Suprapubic skin (tissue), 4 donors: ENCODE results near the gene DOCK6.

Source experiments
- EP300 ChIP-seq: sonication (generic); formaldehyde crosslinking; IDR thresholded peaks from one replicate; pipeline ENCODE4 v1.6.1; 2017; ENCODE audit warnings: antibody characterized with exemption
- POLR2A ChIP-seq, 2 donors: fragments of 450-650 bp; IDR thresholded peaks; one replicate each; pipeline ENCODE4 v1.6.1; 2017; ENCODE audit warnings: antibody characterized with exemption in 2 of 2, mild to moderate bottlenecking in 2 of 2, moderate library complexity in 2 of 2
- POLR2AphosphoS5 ChIP-seq, 3 donors: sonication (generic); formaldehyde crosslinking; IDR thresholded peaks; one replicate each; pipeline ENCODE4 v1.6.1; 2017; ENCODE audit warnings: antibody characterized with exemption in 3 of 3
- TF ChIP-seq, protein P1 (sequence below), 2 donors: fragments of 200-600 bp in 1 of 2; fragments of 450-650 bp in 1 of 2; sonication (generic) in 1 of 2; IDR thresholded peaks; one replicate each; pipeline ENCODE4 v1.5.1; 2016 to 2019; ENCODE audit warnings: antibody characterized with exemption in 2 of 2, mild to moderate bottlenecking in 1 of 2, moderate library complexity in 1 of 2

DNA sequence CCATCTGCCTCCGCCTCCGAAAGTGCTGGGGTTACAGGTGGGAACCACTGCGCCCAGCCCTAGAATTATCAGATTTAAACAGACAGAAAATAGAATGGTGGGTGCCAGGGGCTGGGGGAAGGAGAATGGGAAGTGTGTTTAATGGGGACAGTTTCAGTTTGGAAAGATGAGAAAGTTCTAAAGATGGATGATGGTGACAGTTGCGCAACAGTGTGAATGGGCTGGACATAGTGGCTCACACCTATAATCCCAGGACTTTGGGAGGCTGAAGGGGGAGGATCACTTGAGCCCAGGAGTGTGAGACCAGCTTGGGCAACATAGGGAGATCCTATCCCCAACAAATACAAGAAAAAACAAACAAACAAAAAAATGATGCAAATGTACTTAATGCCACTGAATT is 80.8 kb downstream of the DOCK6 start:
- TF ChIP-seq, protein P1, sequence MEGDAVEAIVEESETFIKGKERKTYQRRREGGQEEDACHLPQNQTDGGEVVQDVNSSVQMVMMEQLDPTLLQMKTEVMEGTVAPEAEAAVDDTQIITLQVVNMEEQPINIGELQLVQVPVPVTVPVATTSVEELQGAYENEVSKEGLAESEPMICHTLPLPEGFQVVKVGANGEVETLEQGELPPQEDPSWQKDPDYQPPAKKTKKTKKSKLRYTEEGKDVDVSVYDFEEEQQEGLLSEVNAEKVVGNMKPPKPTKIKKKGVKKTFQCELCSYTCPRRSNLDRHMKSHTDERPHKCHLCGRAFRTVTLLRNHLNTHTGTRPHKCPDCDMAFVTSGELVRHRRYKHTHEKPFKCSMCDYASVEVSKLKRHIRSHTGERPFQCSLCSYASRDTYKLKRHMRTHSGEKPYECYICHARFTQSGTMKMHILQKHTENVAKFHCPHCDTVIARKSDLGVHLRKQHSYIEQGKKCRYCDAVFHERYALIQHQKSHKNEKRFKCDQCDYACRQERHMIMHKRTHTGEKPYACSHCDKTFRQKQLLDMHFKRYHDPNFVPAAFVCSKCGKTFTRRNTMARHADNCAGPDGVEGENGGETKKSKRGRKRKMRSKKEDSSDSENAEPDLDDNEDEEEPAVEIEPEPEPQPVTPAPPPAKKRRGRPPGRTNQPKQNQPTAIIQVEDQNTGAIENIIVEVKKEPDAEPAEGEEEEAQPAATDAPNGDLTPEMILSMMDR (IDR thresholded peaks at IDR 0.05), result no peak
- no peak for TF ChIP-seq POLR2AphosphoS5 (IDR thresholded peaks at IDR 0.05)
- TF ChIP-seq POLR2A (IDR thresholded peaks at IDR 0.05), result no peak
- TF ChIP-seq EP300, result no peak
